Glomerular visceral epithelial cell (primary cell): Measurements from ENCODE around the gene NAA11.

ENCODE experiments used
- DNase-seq: peaks from one replicate; pipeline ENCODE4 v3.0.0-alpha.2; 2016; ENCODE audit errors: extremely low spot score

Gene NAA11

DNA sequence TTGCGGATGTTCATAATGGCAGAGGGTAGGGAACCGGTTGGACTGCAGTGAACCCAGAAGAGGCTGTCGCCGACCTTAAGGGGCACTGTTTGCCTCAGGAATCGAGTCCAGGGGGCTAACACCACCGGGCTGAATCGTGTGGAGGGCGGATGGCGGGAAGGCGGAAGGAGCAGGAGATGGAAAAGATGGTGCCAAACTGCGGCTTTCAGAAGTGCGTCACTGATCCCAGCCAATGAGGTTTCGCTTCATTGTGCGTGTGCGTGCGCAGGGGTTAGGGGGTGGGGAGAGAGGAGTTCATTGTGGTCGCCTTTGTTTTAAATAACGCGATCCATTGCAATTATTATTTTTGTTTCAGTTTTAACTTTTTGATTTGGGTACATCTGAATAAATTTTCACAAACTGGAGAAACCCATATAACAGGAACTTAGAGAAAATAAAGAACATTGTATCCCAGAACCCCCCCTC lies at the start of gene NAA11:
NAA11 (minus strand) TSS at position 198 of the 465 bp plus-strand sequence; CDS start at position 14, 184 bp downstream.
- no peak for DNase-seq

DNA sequence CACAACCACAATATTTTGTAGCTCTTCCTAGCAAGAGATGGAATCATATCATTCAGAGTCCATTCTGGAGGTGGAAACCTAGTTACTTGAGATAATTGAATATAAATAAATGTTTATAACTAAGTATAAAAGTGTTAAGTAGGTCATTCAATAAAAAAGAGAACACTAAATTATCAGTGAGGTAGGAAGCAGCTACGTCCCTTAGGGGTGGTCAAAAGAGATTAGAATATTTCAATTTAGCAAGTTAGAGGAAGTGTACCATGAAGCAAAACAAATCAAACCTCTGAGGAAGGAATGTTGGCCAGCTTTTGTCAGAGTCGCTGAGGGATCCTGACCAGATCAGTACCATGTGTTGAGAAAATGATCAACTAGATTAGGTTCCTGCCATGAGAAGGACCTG lies 44.2 kb upstream of the NAA11 start:
- no peak for DNase-seq

DNA sequence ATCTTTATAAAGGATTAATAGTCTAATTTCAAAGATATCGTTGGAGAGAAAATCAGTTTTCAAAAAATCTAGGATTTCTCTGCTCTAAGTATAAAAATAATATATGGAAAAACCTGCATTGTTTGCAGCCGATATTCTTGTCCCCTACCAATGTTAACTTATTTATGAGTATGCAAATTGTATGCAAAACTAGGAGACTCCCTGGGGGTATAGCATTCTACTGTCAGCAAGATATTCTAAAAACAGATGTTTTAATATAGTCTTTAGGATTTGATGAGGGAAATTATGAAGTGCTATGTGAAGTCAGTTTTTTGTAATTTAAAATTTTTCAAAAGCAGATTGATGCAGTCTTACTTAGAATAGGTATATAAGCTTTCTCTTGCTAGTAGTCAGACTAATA lies 41.2 kb upstream of the NAA11 start:
- no peak for DNase-seq

DNA sequence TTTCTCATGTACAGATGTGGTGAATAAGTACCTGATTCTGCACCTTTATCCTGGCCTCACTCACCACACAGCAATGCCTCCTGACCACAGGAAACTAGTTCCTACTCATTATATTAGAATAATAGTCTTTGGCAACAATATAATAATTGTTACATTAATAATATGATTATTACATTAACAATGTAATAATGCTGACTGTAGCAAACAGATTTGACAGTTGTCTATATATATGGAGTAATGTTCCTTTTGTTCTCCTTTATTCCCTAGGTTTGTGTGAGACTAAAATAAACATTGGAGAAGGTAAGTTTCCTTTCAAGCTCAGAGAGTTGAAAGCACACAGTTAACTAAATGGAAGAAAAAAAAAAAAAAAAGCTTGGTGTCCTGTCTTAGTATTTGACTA lies 40.6 kb upstream of the NAA11 start:
- no peak for DNase-seq

DNA sequence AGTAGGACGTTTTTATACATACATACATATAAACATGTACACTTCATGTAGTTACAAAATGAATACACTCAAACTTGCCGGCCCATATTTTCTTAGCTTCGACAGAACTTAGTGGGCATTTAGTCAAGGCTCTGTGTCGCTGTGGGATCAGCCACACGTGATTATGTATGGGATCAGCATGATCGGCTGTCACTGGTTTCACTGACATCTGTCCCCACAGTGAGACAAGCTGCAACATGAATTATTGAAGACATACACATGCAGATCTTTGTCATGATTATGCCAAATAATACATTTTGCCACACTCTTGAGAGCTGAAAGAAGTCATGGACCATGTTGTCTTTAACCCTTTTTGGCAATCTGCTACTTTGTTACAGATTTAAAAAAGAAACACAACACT lies 38.2 kb upstream of the NAA11 start:
- no peak for DNase-seq

DNA sequence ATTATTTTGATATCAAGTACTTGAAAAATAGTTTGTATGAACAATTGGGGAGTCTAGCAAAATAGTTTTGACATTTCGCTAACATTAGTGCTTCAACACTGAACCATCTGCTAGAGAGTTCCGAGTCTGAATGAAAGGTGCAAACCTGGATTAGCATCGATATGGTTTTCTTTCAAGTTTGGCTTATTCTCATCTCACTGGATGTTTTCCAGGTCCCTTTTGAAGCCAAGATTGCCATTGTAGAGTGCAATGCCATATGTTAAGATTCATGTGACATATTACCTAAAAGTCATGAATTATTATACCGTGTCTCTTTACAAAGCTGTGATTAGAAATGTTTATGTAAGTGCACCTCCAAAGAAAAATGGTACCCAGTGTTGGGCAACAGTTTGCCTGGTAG lies 36.8 kb upstream of the NAA11 start:
- DNase-seq, result no peak

DNA sequence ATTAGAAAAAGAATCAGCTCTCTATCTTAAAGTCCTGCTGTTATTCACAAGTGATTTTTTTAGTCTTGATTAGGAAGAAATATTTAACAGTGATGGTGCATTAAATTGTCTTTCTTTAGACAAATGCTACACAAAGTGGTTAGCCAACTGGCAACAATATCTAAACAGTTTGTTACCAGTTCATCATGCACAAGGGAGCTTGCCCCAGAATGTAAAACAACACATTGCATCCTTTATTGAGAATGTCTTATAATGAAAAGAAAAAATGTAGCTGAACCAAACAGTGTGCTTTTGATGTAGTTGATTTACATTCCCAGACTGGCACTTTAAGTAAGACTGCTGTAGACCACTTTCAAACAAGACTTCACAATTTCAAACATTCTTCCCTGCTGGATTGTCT lies 34.1 kb upstream of the NAA11 start:
- no peak for DNase-seq

DNA sequence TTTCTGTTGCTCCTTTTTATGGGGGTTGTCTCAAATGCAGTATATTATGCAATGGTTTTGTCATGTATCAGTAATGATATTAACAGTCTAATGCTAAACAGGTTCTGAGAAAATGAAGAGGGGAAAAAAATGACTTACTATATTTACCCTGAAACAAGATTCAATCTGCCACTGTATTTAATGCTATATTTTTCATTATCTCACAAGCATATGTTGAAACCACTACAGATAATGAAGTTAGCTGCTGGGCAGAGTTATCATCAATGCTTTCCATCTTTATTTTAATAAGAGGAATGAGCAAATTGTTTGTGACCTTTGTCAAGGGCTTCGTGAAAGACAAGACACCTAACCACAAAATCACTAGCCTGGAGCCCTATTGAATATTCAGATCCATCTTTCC lies 32.6 kb upstream of the NAA11 start:
- no peak for DNase-seq

GRCh38 chr4:79357365-79357764 lies 31.5 kb upstream of the NAA11 start:
- DNase-seq, result no peak

- DNase-seq, result no peak
These were observed 27.2 kb upstream of the NAA11 start for GRCh38 chr4:79353075-79353474.

- DNase-seq, result no peak
These were observed 22.5 kb upstream of the NAA11 start for GRCh38 chr4:79348405-79348804.

DNA sequence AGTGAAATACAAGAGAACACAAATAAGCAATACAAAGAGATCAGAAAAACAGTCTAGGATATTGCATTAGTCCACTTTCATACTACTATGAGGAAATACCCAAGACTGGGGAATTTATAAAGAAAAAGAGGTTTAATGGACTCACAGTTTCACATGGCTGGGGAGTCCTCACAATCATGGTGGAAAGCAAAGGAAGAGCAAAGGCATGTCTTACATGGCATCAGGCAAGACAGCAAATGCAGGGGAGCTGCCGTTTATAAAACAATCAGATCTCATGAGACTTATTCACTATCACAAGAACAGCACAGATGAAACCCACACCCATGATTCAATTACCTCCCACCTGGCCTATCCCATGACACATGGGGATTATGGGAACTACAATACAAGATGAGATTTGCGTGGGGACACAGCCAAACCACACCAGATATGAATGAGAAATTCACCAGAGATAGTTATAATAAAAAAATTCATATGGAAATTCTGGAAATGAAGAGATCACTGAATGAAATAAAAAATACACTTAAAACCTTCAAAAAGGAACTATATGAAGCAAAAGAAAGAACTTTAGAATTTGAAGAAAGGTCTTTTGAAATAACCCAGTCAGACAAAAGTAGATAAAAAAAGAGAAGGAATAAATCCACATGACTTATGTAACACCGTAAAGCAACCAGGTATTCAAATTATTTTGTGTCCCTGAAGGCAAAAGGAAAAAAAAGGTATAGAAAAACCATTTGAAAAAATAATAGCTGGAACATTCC lies 16.2 kb upstream of the NAA11 start:
- DNase-seq, result no peak

DNA sequence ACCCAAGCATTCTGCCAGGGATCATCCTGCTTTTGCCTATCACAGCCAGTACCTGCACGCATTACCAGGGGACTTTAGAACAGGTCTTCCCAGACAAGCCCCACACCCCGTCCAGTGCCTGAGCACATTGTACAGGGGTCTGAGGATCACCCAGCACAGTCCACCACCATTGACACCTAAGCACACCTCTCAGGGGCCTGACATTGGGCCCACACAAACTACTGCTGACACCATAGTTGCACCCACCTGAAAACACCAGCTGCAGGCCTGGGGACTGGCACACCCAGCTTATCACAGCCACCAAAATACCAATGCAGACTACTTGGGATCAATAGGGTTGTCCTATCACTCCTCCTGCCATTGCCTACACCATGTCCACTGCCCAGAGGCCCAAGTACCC lies 14.7 kb upstream of the NAA11 start:
- no peak for DNase-seq

DNA sequence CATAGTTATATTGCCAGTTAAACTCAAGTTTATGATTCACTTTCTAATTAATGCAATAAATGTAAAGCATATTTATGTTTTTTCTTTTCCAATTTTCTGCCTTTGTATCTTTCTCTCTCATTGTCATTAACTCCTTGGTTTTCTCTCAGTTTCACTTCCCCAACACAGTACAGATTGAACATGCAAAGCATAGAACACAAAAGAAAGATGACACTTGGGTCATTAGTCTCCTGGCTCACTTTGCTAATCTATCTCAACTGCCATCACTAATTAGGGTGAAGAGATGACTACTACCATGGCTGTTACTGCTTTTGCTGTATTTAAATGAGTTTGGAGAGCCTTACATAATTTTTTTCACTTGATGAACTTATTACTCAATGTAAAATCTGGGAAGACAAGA lies 12.3 kb upstream of the NAA11 start:
- DNase-seq, result no peak

- no peak for DNase-seq
These were observed 8.9 kb upstream of the NAA11 start for GRCh38 chr4:79334783-79335182.

DNA sequence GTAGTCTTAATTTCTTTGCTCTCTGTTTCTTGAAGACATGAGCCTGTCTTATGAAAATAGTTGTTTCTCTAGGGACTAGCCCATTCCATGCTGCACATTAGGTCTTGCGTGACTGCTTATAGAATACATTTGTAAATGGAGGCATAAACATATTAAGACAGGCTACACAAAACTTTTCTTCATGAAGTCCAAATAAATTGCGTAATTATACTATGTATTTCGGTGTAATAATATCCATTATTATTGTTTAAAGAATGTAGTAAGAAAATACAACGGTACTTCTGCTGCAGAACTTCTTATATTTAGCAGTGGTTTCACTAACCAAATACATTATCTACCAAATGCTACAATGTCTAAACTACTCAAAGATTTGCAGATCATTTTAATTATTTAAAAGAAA lies 8.5 kb upstream of the NAA11 start:
- no peak for DNase-seq

GRCh38 chr4:79331126-79331876 lies 5.4 kb upstream of the NAA11 start:
- DNase-seq, result peak; percentile 15

GRCh38 chr4:79330720-79331119 lies 4.9 kb upstream of the NAA11 start:
- DNase-seq, result no peak

DNA sequence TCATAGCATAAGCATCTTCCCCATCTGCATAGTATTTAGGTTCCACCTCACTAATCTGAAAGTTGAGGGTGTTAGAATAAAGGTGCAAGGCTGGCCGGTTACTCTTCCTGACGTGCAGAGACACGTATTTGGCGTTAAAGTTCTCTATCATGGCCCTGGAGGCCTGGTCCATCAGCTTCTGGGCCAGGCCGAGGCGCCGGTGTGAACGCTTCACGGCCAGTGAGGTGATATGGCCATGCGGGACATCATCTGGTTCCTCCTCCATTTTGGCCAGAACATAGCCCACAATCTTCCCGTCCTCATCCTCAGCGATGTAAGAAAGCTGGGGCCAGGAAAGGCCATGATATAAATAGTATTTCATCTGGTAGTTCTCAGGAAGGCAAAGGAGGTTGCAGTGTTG lies 425 bp downstream of the NAA11 start:
- DNase-seq, result no peak

DNA sequence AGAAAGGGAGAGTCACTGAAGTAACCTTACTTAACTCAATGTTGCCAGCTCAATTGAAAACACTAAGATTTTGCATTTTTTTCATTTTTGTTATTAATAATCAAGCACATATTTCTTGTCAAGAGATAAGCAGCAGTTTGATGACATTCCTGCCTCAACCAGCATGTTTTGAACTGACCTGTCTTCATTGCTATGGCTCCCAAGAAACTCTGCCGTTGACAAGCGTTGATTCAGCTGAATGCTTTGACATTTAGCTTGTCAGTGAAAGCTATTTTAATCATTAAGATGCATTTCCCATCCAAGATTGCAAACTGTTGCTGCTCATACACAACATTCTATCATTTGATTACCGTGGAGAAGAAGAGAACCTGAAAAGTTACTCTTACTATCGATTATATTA lies 5.9 kb downstream of the NAA11 start:
- no peak for DNase-seq

GRCh38 chr4:79317711-79318110 lies 8.2 kb downstream of the NAA11 start:
- DNase-seq, result no peak

DNA sequence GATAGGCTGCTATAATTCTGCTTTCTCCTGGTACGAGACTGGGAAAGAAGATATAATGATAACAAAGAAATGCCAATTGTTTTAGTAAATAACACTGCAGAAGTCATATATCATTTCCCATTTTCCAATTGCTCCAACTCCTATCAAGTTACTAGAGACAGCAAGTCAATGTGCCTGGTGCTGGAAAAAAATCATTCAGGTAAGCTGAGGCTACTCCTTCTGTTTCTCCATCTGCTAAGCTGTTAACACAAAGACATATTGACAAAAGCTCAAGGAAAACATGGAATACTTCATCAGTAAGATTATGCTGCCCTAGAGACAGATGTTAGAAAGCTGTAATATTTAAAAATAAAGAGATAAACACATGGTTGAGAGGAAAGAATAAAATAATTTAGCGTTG lies 10.0 kb downstream of the NAA11 start:
- no peak for DNase-seq

DNA sequence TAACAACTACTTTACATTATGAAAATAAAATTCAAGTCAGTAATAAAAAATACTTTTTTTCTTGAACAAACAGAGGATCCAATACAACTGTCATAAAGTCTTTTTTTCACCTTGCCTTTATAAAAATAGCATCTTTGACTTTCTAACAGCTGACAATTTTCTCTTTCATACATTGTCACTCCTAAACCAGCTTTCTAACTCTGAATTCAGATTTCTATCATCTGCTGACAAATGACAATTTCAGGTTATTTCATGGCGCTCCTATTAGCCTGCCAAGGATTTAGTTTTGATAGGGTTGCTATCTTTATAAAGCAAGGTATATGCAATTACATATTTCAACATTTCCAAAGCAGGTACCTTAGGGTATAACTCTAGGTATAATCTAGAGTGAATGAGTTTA lies 14.6 kb downstream of the NAA11 start:
- DNase-seq, result no peak
